Lower lobe of right lung (tissue), 2 donors: Measurements from ENCODE around the gene IFT122. TPM values are rescaled to one million over a fixed set of nuclear protein-coding genes. Genes with fewer than 3 reads are reported as not detected.

Source experiments
- ATAC-seq, 2 donors: fragments of 200-7000 bp; cut with Tn5 transposase; one replicate each; pipeline ENCODE4 v1.9.1; 2020 to 2022; ENCODE audit warnings: mild to moderate bottlenecking in 2 of 2, moderate library complexity in 2 of 2
- DNase-seq: peaks from one replicate; pipeline ENCODE4 v3.0.0-alpha.2; 2020
- H3K27ac ChIP-seq: fragments of 200-600 bp; one replicate; pipeline ENCODE4 v1.8.0; 2022
- H3K27me3 ChIP-seq: fragments of 200-600 bp; one replicate; pipeline ENCODE4 v1.8.0; 2022; ENCODE audit warnings: low read depth
- H3K36me3 ChIP-seq: fragments of 200-600 bp; one replicate; pipeline ENCODE4 v1.8.0; 2022; ENCODE audit warnings: mild to moderate bottlenecking
- H3K4me1 ChIP-seq: fragments of 200-600 bp; one replicate; pipeline ENCODE4 v1.8.0; 2022
- H3K4me3 ChIP-seq: fragments of 200-600 bp; one replicate; pipeline ENCODE4 v1.8.0; 2022; ENCODE audit warnings: mild to moderate bottlenecking
- H3K9me3 ChIP-seq: fragments of 200-600 bp; one replicate; pipeline ENCODE4 v1.8.0; 2022
- intact Hi-C: fragments of 100-400 bp; cut with DNase I; formaldehyde crosslinking; loops from one replicate; pipeline ENCODE4 v1.11.0; 2022
- total RNA-seq: library from RNA; stranded (reverse); fragmentation: NEBNext Ultra II Directional; extraction: Animal tissue kit (Norgen Biotek cat#: 25700); gene quantifications from one replicate; pipeline ENCODE4 v1.2.1, GENCODE V29; 2021
- TF ChIP-seq, protein P1 (sequence below): fragments of 200-600 bp; IDR thresholded peaks from one replicate; pipeline ENCODE4 v1.8.0; 2022; ENCODE audit warnings: antibody characterized with exemption, mild to moderate bottlenecking
- donor health status: DM: no; HTN: yes; CAD: no; lungs with severe emphysema.

The IFT122 gene
- total RNA-seq, 1 donor from 2014 or later, result 29.9 TPM

DNA sequence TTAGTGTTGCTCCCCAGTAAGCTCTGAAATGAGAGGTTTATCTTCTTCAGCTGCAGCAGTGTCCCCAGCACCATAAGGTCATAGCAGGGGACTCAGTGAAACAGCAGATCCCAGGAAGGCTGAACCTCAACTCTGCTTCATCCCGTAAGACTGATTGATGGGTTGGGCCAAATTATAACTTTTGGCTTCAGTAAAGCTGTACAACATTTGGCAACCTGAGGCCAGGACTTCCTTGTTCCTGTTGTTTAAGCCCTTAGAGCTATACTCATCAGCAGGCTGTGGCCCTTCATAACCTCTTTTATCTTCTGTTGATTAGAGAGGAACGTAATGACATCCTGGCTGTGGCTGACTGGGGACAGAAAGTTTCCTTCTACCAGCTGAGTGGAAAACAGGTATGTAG lies 29.0 kb downstream of the IFT122 start:
- H3K4me3 ChIP-seq, result no peak overlapping the region
- peaks cover 8% of the 10 kb centered on the region for H3K4me1 ChIP-seq
- intact Hi-C loops, result no loop called here
- TF ChIP-seq, protein P1, sequence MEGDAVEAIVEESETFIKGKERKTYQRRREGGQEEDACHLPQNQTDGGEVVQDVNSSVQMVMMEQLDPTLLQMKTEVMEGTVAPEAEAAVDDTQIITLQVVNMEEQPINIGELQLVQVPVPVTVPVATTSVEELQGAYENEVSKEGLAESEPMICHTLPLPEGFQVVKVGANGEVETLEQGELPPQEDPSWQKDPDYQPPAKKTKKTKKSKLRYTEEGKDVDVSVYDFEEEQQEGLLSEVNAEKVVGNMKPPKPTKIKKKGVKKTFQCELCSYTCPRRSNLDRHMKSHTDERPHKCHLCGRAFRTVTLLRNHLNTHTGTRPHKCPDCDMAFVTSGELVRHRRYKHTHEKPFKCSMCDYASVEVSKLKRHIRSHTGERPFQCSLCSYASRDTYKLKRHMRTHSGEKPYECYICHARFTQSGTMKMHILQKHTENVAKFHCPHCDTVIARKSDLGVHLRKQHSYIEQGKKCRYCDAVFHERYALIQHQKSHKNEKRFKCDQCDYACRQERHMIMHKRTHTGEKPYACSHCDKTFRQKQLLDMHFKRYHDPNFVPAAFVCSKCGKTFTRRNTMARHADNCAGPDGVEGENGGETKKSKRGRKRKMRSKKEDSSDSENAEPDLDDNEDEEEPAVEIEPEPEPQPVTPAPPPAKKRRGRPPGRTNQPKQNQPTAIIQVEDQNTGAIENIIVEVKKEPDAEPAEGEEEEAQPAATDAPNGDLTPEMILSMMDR, result no peak
- H3K27ac ChIP-seq, result no peak overlapping the region
- no peaks in the 10 kb centered on the region for H3K9me3 ChIP-seq
- H3K27me3 ChIP-seq, result no peaks in the 10 kb centered on the region
- DNase-seq, result no peak
- ATAC-seq, result peak in 1 of 2 donors; percentile 21
- H3K36me3 ChIP-seq, result peaks cover 38% of the 10 kb centered on the region

DNA sequence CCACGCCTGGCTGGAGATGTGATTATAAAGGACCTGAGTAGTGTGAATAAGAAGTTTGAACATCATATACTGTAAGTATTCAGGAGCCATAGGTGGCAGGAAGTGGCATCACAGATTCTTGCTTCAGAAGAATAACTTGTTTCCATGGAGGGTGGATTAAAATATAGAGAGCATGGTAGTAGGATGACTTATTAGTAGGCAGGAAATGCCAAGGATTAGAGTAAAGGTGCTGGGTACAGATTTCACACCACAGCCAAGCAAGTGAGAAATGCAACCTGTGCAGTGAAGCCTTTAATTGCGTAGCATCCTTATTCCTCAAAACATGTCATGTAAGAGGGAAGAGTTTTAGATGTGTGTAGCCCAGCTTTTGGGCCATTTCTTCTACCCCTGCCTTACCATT lies 30.8 kb downstream of the IFT122 start:
- DNase-seq (no peak), ATAC-seq (no peak)
- TF ChIP-seq, protein P1, result no peak
- H3K36me3 ChIP-seq, result peaks cover 40% of the 10 kb centered on the region
- no peaks in the 10 kb centered on the region for H3K27me3 ChIP-seq
- H3K4me1 ChIP-seq, result peaks cover 8% of the 10 kb centered on the region
- H3K27ac ChIP-seq, result no peak overlapping the region
- no peak overlapping the region for H3K4me3 ChIP-seq
- intact Hi-C loops, result no loop called here
- H3K9me3 ChIP-seq, result no peaks in the 10 kb centered on the region

DNA sequence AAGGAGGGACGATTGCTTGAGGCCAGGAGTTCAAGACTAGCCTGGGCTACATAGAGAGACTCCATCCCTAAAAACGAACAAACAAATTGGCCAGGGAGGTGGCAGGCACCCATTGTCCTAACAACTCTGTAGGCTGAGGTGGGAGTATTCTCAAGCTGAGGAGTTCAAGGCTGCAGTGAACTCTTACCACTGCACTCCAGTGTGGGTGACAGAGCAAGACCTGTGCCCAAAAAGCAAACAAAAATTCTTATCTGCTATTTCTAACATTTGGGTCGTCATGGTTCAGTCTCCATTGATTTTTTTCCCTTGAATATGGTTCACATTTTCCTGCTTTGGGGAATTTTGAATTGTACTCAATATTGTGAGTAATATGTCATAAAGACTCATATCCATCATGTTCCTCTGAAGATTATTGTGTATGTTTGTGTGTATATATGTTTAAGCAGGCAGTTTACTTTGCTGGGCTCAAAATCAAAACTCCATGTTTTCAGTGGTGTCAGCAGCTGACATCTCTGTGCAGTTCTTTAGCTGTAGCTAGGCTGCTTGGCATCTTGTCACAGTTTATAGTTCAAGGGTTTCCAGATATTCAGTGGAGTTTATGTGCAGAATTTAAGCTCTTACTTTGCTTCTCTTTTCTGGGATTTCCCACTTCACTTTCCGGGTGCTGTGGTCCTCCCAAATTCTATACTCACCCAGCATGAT lies 33.2 kb downstream of the IFT122 start:
- Histone ChIP-seq H3K4me1 (peaks cover 8% of the 10 kb centered on the region), H3K4me3 (no peak overlapping the region), H3K27ac (no peak overlapping the region), H3K27me3 (no peaks in the 10 kb centered on the region), H3K36me3 (peaks cover 58% of the 10 kb centered on the region), H3K9me3 (no peaks in the 10 kb centered on the region)
- ATAC-seq (no peak), DNase-seq (no peak)
- intact Hi-C loops, result no loop called here
- TF ChIP-seq, protein P1, result no peak

DNA sequence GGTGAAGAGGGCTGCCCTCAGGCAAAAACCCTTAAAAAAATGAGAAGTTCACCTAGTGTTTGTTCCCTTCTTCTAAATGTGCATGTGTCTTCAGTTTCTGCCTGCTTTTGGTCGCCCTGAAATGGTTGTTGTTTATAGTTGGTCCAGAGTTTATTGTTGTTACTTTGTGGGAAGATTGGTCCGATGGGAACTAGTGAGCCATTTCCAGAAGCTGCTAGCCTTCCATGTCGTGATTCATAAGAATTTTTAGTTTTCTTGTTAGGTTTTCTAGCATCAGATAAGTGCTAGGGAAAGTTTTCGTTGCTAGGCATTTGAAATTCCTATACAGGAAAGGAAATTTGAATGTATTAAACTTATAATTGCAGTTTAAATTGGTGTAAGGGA lies 33.7 kb downstream of the IFT122 start:
- DNase-seq, result no peak
- peaks cover 64% of the 10 kb centered on the region for H3K36me3 ChIP-seq
- no peak overlapping the region for H3K27ac ChIP-seq
- ATAC-seq, result no peak
- no peaks in the 10 kb centered on the region for H3K9me3 ChIP-seq
- peaks cover 5% of the 10 kb centered on the region for H3K4me1 ChIP-seq
- intact Hi-C loops, result no loop called here
- TF ChIP-seq, protein P1, result no peak
- H3K4me3 ChIP-seq, result no peak overlapping the region
- no peaks in the 10 kb centered on the region for H3K27me3 ChIP-seq

DNA sequence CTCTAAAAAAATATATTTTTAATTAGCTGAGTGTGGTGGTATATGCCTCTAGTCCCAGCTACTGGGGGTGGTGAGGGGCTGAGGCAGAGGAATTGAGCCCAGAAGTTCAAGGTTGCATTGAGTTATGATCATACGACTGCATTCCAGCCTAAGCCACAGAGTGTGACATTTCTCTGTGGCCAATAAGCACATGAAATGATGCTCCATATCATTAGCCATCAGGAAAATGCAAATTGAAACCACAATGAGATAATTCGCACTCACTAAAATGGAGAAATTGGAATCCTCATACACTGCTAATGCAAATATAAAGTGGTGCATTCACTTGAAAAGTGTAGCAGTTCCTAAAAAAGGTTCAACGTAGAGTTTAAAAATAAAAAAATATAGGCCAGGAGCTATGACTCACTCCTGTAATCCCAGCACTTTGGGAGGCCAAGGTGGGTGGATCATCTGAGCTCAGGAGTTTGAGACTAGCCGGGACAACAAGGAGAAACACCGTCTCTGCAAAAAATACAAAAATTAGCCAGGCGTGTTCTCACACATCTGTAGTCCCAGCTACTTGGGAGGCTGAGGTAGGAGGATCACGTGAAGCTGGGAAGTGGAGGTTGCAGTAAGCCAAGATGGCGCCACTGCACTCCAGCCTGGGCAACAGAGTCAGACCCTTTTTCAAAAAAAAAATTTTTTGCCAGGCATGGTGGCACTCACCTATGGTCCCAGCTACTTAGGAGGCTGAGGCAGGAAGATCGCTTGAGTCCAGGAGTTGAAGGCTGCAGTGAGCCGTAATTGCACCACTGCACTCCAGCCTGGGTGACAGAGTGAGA lies 35.2 kb downstream of the IFT122 start:
- TF ChIP-seq, protein P1, result no peak
- intact Hi-C loops, result no loop called here
- Histone ChIP-seq H3K4me1 (no peaks in the 10 kb centered on the region), H3K27me3 (no peaks in the 10 kb centered on the region), H3K36me3 (peaks cover 67% of the 10 kb centered on the region), H3K27ac (no peak overlapping the region), H3K9me3 (no peaks in the 10 kb centered on the region), H3K4me3 (no peak overlapping the region)
- DNase-seq, result no peak
- no peak for ATAC-seq
